Psoas muscle (tissue), 8 donors: ENCODE measurements around the gene CISD3. TPM values are rescaled to one million over a fixed set of nuclear protein-coding genes. Genes with fewer than 3 reads are reported as not detected.

Experiments used
- ATAC-seq, 4 donors: fragments of 200-7000 bp; cut with Tn5 transposase; one replicate each; pipeline ENCODE4 v1.9.1; 2020; ENCODE audit warnings: moderate library complexity in 3 of 4, mild to moderate bottlenecking in 2 of 4
- DNase-seq, 2 donors: peaks; one replicate each; pipeline ENCODE4 v3.0.0-alpha.2; 2020
- H3K27ac ChIP-seq: fragments of 200-600 bp; one replicate; pipeline ENCODE4 v1.8.0; 2022
- H3K27me3 ChIP-seq, 3 donors: fragments of 200-600 bp in 1 of 3; one replicate each; pipeline versions ENCODE4 v1.6.1 to v1.8.0; 2013 to 2022; ENCODE audit warnings: low read length in 2 of 3, mild to moderate bottlenecking in 2 of 3, moderate library complexity in 1 of 3; ENCODE audit not compliant: insufficient read depth in 3 of 3
- H3K36me3 ChIP-seq, 2 donors: fragments of 200-600 bp in 1 of 2; one replicate each; pipeline versions ENCODE4 v1.6.1 to v1.8.0; 2013 to 2022; ENCODE audit warnings: low read depth in 1 of 2, mild to moderate bottlenecking in 1 of 2, moderate library complexity in 1 of 2; ENCODE audit not compliant: insufficient read depth in 1 of 2
- H3K4me1 ChIP-seq: fragments of 200-600 bp; one replicate; pipeline ENCODE4 v1.8.0; 2022
- H3K4me3 ChIP-seq: fragments of 200-600 bp; one replicate; pipeline ENCODE4 v1.8.0; 2022; ENCODE audit warnings: mild to moderate bottlenecking
- H3K9me3 ChIP-seq: fragments of 200-600 bp; one replicate; pipeline ENCODE4 v1.8.0; 2022
- WGBS, 3 donors: extraction: QIAGEN DNeasy Blood & Tissue Kit; methylation state at CpG; one replicate each; pipeline versions ENCODE4 v1.1.6 to v1.1.7; 2013; 5-methylcytosine and 5-hydroxymethylcytosine counted together
- intact Hi-C, 2 donors: fragments of 100-400 bp; cut with DNase I; formaldehyde crosslinking; loops; one replicate each; pipeline versions ENCODE4 v1.11.0 to v1.14.2; 2022
- polyA plus RNA-seq, 3 donors: library from polyadenylated mRNA; stranded (reverse); fragments of 200-250 nt; gene quantifications; one replicate each; pipeline ENCODE4 v1.2.3, GENCODE V29; 2013
- total RNA-seq, 4 donors: library from RNA; stranded (reverse); fragmentation: NEBNext Ultra II Directional in 2 of 4; extraction: Animal tissue kit (Norgen Biotek cat#: 25700) in 2 of 4; gene quantifications; one replicate each; pipeline versions ENCODE4 v1.2.1 to v1.2.4, GENCODE V29; 2021 to 2023
- TF ChIP-seq, protein P1 (sequence below): fragments of 200-600 bp; IDR thresholded peaks from one replicate; pipeline ENCODE4 v1.8.0; 2022; ENCODE audit warnings: antibody characterized with exemption
- donor health status: healthy with polysubstance abuse.
- donor health status: DM: no; HTN: no; CAD: no; lungs with moderate emphysema.
- donor health status: Bipolar disorder and iron deficiency.
- donor health status: healthy.
- donor health status: DM: yes; HTN: yes; CAD: no.
- donor health status: DM: no; HTN: no; CAD: no.
- donor health status: DM: no; HTN: no; CAD: no.
- donor health status: DM: yes; HTN: yes; CAD: no.

Gene CISD3
- total and polyA plus RNA-seq, 7 donors: 29.9 to 83.6 (median 41.5) TPM

DNA sequence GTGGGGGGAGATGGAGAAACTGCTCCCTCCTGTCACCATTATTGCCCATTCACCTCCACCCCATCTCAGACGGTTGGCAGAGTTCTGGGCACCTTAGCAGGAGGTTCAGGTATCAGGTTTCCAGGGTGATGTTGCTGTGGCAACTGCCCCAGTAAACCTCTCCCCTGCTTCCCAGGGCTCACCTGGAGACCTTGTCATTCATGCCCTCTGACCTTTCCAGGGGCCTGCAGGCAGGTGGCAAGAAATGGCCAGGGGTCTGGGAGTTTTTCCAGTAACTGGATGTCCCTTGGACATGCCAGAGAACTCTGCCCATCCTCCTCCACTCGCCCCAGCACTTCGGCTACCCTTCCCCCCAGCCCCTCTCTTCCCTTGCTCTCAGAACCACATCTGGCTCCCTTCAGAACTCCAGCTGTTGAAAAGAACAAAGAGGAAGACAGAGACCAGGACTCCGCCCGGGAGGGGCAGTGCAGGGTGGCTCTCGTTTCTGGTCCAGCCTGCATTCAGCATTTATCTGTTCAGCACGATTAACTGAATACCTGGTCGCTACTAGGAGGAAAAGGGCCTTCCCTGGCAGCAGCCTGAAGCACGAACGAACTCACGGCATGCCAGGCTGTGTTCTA, 16.6 kb upstream of the CISD3 start:
- Histone ChIP-seq H3K4me1 (peaks cover 39% of the 10 kb centered on the region), H3K36me3 (peaks cover 0 to 97% of the 10 kb centered on the region in 2 donors), H3K9me3 (no peaks in the 10 kb centered on the region), H3K27me3 (no peaks in the 10 kb centered on the region), H3K4me3 (no peak overlapping the region), H3K27ac (no peak overlapping the region)
- TF ChIP-seq, protein P1, sequence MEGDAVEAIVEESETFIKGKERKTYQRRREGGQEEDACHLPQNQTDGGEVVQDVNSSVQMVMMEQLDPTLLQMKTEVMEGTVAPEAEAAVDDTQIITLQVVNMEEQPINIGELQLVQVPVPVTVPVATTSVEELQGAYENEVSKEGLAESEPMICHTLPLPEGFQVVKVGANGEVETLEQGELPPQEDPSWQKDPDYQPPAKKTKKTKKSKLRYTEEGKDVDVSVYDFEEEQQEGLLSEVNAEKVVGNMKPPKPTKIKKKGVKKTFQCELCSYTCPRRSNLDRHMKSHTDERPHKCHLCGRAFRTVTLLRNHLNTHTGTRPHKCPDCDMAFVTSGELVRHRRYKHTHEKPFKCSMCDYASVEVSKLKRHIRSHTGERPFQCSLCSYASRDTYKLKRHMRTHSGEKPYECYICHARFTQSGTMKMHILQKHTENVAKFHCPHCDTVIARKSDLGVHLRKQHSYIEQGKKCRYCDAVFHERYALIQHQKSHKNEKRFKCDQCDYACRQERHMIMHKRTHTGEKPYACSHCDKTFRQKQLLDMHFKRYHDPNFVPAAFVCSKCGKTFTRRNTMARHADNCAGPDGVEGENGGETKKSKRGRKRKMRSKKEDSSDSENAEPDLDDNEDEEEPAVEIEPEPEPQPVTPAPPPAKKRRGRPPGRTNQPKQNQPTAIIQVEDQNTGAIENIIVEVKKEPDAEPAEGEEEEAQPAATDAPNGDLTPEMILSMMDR: no peak
- no peak for ATAC-seq
- intact Hi-C loops: no loop called here
- 66 to 76% (median 70%) methylated on average over 11 of the region's 11 CpGs for WGBS, 3 donors
- no peak for DNase-seq

- H3K27me3 ChIP-seq: no peaks in the 10 kb centered on the region
- no peaks in the 10 kb centered on the region for H3K9me3 ChIP-seq
- no peak overlapping the region for H3K27ac ChIP-seq
- TF ChIP-seq, protein P1: no peak
- peaks cover 20% of the 10 kb centered on the region for H3K4me1 ChIP-seq
- 89 to 94% (median 89%) methylated on average over 9 of the region's 9 CpGs for WGBS, 3 donors
- ATAC-seq (no peak), DNase-seq (no peak)
- intact Hi-C loops: no loop called here
- H3K4me3 ChIP-seq: no peak overlapping the region
- H3K36me3 ChIP-seq: peaks cover 0 to 98% of the 10 kb centered on the region in 2 donors
Measured at GRCh38 chr17:38715216-38715943, 14.8 kb upstream of the CISD3 start.

DNA sequence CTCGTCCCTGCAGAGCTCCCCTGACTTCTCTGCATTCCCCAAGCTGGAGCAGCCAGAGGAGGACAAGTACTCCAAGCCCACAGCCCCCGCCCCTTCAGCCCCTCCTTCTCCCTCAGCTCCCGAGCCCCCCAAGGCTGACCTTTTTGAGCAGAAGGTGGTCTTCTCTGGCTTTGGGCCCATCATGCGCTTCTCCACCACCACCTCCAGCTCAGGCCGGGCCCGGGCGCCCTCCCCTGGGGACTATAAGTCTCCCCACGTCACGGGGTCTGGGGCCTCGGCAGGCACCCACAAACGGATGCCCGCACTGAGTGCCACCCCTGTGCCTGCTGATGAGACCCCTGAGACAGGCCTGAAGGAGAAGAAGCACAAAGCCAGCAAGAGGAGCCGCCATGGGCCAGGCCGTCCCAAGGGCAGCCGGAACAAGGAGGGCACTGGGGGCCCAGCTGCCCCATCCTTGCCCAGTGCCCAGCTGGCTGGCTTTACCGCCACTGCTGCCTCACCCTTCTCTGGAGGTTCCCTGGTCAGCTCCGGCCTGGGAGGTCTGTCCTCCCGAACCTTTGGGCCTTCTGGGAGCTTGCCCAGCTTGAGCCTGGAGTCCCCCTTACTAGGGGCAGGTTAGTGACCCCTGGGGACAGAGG, 13.7 kb upstream of the CISD3 start:
- ATAC-seq: no peak
- Histone ChIP-seq H3K27ac (no peak overlapping the region), H3K36me3 (peaks cover 6 to 100% of the 10 kb centered on the region in 2 donors), H3K27me3 (no peaks in the 10 kb centered on the region), H3K4me1 (peaks cover 9% of the 10 kb centered on the region), H3K9me3 (no peaks in the 10 kb centered on the region), H3K4me3 (no peak overlapping the region)
- intact Hi-C loops: no loop called here
- TF ChIP-seq, protein P1: no peak
- 88 to 89% (median 89%) methylated on average over 18 of the region's 18 CpGs for WGBS, 3 donors
- DNase-seq: peak in 1 of 2 donors; percentile 9

DNA sequence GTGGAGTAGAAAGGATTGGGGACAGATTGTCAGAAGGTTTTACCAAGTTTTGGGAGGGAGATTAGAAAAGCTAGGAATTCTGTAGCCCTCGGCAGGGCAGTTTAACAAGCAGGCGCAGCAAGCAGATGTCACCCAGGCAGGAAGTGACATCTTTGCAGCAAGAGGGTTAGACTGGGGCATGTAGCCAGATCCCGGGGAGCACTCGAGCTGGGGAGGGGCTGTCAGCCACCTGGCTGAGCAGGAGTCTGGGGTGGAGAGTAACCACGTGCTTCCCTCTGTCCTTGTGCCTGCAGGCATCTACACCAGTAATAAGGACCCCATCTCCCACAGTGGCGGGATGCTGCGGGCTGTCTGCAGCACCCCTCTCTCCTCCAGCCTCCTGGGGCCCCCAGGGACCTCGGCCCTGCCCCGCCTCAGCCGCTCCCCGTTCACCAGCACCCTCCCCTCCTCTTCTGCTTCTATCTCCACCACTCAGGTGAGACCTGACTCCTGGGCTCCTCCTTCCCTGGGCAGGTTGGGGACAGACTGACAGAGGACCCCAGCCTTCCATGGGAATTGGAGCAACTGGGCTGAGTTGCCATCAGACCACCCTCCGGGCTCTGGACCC, 12.9 kb upstream of the CISD3 start:
- 76 to 85% (median 79%) methylated on average over 11 to 12 of the region's 12 CpGs for WGBS, 3 donors
- intact Hi-C loops: no loop called here
- no peaks in the 10 kb centered on the region for H3K27me3 ChIP-seq

More for the DNA sequence above, 12.9 kb upstream of the CISD3 start:
- TF ChIP-seq, protein P1: no peak
- peaks cover 7 to 100% of the 10 kb centered on the region in 2 donors for H3K36me3 ChIP-seq
- H3K27ac ChIP-seq: no peak overlapping the region
- H3K4me3 ChIP-seq: no peak overlapping the region
- H3K4me1 ChIP-seq: peaks cover 2% of the 10 kb centered on the region
- H3K9me3 ChIP-seq: no peaks in the 10 kb centered on the region
- DNase-seq (peak in 1 of 2 donors; percentile 44), ATAC-seq (no peak)
